ENCODE data around the gene NCOA7. TPM values are rescaled to one million over a fixed set of nuclear protein-coding genes. Genes with fewer than 3 reads are reported as not detected.
"Not testable (repeated sequence)": the region's sequence is repeated elsewhere in the genome, so short reads cannot be mapped to it uniquely, and the experiment has no call there.

Gene NCOA7
- polyA plus RNA-seq, 4 donors, result 33.7 to 71.3 (median 53.5) TPM

DNA sequence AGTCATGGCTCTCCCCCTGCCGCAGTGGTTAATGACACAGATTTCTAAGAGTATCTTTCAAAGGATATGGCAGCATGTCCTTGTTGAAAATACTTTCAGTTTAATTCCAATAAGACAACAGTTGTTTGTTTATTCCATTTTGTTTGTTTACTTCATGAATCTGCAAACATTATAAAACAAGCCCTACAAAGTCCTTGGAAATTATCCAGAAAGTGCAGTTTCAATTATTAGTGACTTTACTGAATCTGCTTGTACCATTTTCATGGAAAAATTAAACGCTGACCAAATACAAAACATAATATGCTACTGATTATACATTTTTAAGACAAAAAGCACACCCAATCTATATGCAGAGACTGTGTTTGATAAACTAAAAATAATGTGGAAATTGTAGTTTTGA is 38.0 kb upstream of the NCOA7 start:
- DNase-seq (ENCODE audit: low read depth in 4 of 4, low spot score in 2 of 4), result no peak

DNA sequence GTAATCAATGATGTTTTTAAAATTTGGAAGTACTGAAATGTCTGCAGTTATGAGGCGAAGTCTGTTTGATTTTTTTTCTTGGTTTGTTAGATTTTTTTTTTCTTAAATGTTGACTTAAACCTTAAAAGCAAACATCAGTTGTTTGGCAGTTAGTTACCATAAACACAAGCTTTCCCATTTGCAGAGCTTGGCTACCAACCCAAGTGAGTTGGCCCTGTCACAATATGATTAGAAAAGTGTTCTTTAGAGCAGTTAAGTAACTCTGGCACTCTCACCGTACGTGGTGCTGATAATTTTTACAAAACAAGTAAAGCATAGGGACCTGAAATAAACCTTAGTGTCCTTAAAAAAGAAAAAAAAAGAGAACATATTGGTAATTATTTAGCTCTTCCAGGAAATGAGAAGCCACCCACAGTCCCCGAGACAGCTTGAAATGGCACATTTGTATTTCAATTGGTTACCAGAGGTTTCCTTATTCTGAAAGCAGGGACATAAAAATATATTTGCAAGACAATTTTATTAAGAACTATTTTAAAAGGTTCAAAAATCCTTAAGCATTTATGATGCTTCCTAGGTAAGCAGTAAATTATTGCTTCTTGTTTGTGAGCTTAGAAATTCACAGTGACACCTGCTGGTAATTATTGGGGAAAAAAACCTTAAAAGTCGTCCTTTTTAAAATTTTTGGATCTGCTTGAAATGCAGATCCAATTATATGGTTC is 37.4 kb upstream of the NCOA7 start:
- no peak for DNase-seq (ENCODE audit: low read depth in 4 of 4, low spot score in 2 of 4)

DNA sequence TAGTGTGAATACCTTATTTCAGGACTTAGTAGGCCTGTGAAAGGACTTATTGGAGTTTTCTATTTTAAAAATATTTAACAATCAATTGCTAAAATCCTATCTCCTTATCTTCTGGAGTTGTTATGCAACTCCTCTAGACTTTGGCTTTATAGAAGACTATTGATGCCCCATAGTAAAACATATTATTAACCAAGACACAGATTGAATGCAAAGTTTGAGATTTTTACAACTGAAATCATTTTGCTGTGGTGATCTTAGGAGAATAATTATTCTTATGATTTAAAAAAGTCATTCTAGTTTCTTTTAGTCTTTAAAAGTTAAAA is 36.9 kb upstream of the NCOA7 start:
- DNase-seq (ENCODE audit: low read depth in 4 of 4, low spot score in 2 of 4), result no peak

DNA sequence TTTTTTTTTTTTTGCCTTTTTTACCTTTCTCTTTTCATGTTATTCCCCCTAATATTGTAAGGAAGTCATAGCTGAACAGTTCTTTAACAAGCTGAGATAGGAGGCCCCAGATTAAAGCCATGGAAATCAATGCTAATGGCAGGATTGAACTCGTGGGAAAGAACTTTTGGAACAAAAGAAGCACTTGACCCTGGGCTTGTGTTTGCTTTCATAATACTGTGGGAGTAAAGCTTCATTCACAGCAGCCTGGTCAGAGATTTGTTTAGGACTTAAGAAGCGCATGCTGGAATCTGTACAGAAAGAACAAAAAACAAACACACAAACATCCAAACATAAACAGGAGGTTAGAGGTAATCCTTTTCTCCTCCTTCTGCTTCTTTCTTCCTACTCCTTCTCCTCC is 36.2 kb upstream of the NCOA7 start:
- DNase-seq (ENCODE audit: low read depth in 4 of 4, low spot score in 2 of 4), result no peak

DNA sequence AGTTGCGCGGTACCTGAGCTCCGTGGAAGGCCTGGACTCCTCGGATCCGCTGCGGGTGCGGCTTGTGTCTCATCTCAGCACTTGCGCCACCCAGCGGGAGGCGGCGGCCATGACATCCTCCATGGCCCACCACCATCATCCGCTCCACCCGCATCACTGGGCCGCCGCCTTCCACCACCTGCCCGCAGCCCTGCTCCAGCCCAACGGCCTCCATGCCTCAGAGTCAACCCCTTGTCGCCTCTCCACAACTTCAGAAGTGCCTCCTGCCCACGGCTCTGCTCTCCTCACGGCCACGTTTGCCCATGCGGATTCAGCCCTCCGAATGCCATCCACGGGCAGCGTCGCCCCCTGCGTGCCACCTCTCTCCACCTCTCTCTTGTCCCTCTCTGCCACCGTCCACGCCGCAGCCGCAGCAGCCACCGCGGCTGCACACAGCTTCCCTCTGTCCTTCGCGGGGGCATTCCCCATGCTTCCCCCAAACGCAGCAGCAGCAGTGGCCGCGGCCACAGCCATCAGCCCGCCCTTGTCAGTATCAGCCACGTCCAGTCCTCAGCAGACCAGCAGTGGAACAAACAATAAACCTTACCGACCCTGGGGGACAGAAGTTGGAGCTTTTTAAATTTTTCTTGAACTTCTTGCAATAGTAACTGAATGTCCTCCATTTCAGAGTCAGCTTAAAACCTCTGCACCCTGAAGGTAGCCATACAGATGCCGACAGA is 31.4 kb upstream of the NCOA7 start:
- no peak for DNase-seq (ENCODE audit: low read depth in 4 of 4, low spot score in 2 of 4)

DNA sequence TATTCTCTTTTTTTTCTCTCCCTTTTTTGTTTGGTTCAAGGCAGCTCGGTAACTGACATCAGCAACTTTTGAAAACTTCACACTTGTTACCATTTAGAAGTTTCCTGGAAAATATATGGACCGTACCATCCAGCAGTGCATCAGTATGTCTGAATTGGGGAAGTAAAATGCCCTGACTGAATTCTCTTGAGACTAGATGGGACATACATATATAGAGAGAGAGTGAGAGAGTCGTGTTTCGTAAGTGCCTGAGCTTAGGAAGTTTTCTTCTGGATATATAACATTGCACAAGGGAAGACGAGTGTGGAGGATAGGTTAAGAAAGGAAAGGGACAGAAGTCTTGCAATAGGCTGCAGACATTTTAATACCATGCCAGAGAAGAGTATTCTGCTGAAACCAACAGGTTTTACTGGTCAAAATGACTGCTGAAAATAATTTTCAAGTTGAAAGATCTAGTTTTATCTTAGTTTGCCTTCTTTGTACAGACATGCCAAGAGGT is 30.8 kb upstream of the NCOA7 start:
- no peak for DNase-seq (ENCODE audit: low read depth in 4 of 4, low spot score in 2 of 4)

DNA sequence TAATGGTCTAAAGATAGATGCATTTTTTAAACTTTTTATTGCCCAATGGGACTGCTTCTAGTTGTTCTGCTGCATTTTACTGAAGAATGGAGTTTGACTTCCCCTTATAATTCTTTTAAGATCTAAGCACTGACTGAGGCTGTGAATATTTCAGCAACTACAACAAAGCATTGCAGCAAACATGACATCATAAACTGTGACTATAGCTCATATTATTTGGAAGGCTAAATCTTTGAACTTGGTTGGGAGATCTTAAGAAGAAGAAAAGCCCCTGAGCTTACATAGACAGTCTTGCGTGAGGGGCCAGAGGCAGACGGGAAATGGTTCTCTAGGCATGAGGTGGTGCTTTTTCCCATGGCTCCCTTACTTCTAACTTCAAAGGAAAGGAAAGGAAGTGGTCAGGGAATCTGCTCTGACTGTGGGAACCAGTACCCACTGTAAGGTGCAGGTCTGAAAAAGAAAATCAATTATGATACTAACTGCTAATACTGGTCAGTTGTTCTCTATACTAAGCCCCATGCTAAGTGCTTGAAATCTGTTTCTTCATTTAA is 26.6 kb upstream of the NCOA7 start:
- DNase-seq (ENCODE audit: low read depth in 4 of 4, low spot score in 2 of 4), result no peak

DNA sequence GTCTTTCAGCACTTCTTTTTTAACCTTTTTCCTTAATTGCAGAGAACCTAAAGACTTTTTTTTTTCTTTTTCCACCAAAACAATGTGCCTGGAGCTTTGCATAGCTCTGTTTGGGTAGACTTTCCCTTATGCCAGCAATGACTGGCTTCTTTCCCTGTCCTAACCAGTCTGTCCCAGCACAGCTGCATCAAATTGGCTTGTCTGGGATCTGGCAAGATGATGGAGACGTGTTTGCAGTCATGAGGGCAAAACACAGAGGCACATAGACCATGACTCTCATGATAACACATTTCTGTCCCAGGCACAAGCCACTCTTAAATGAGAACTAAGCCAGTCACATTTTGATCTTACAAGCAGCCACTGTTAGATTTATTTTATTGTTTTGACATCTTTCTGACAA is 24.8 kb upstream of the NCOA7 start:
- no peak for DNase-seq (ENCODE audit: low read depth in 4 of 4, low spot score in 2 of 4)

DNA sequence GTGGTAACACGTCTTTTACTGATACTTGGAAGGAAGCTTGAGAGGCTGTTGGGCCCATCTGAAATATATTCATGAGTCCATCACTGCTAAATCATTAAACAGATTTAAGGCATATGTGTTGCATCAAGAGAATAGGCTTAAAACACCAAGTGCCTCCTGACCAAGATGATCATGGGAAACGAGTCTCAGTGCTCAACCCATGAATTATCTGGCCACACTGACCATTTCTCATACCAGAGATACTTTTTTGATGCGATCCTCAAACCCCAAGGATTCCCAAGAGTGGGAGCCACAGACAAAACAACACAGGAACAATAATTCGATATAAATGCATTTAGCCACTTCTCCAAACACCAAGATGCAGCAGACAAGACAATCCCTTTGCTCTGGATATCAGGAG is 24.1 kb upstream of the NCOA7 start:
- no peak for DNase-seq (ENCODE audit: low read depth in 4 of 4, low spot score in 2 of 4)

DNA sequence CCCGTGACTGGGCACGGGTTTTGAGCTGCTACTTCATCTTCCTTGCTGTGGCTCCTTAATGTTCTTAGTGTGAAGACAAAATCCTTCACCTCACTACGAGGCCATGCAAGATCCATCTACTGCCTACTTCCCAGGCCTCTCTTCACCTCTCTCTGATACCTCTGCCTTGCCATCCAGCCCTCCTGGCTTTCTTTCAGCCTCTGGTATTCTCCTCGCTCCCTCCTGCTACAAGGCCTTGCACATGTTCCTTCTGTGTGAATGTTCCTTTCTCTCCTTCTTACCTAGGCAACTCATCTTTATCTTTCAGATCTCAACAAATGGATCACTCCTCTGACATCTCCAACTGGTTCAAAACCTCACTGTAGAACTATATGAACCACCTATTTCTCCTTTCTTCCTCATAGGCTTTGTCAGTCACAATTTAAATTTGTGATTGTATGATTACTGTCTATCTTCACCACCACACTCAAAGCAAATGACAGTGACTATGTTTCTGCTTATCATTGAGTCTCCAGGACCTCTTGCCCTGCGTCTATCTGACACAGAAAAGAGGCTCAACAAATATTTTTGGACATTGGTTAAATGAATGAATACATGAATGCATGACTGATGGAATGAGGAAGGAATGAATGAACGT is 21.5 kb upstream of the NCOA7 start:
- no peak for DNase-seq (ENCODE audit: low read depth in 4 of 4, low spot score in 2 of 4)

DNA sequence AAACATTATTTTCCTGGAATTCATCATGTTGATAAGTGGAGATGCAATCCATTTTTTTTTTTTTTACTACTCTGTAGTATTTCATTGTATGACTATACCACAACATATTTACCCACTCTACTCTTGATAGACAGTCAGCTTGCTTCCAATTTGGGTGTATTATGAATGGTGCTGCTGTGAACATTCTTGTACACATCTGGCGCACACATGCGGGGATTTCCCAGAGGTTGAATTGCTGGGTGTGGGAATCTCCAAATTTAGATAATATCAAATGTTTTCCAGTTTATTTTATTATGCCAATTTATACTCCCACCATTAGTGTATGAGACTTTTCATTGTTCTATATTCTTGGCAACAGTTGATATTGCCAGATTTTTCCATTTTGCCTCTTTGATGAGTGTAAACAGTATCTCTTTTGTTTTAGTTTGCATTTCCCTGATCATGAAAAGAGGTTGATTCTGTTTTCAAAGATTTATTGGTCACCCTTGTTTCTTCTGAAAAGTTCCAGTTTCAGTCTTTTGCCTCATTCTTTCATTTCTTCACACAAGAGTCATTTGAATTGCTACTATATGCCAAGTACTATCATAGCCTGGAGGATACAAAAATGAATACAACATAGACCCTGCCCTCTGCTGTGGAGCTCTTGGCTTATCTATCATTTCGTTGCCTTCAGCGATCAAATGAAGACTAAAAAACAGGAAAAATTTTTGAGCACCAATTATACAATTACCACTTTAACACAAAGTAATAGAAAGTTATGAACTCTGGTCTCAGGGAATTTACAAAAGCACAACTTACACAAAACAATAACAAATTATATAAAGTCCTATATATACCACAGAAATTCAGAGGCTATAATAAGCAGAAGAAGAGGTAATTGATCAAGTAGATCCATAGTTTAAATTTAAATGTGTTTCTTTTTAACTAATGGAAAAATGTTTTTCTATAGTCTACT is 17.1 kb upstream of the NCOA7 start:
- no peak for DNase-seq (ENCODE audit: low read depth in 4 of 4, low spot score in 2 of 4)

DNA sequence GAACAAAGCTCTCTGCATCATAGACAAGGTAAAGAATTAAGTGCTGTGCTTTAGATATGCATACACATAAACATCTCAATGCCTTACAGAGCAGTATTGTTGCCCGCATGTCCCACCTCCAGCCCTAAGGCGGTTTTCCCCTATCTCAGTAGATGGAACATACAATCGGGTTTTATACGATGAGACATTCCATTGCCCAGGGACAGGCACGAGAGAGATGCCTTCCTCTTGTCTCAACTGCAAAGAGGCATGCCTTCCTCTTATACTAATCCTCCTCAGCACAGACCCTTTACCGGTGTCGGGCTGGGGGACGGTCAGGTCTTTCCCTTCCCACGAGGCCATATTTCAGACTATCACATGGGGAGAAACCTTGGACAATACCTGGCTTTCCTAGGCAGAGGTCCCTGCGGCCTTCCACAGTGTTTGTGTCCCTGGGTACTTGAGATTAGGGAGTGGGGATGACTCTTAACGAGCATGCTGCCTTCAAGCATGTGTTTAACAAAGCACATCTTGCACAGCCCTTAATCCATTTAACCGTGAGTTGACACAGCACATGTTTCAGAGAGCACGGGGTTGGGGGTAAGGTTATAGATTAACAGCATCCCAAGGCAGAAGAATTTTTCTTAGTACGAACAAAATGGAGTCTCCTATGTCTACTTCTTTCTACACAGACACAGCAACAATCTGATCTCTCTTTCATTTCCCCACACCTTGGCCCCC is 14.5 kb upstream of the NCOA7 start:
- DNase-seq (ENCODE audit: low read depth in 4 of 4, low spot score in 2 of 4), result not testable (repeated sequence)

DNA sequence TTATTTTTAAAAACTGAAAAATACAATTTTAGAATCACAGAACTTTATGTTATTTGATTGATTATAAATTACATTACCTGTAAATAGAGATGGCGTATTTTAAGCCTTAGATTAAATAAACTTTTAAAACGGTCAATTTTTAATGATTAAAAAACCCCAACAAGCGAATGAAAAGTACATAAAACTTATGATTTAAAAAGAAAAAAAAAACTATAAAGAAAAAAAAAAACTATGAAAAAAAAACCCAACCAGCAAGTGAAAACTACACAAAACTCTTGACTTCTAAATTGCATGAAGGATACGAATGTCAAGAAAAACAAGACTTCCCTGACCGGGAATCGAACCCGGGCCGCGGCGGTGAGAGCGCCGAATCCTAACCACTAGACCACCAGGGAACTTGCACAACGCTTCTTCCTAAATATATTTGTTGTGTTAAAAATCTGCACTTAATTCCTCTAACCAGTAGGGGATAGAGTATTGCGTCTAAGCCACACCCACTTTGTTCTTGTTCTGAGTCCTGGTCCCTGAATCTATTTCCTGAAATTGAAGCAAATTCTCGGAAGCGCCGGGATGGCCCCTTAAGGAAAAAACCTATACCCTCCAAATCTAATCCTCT is 10.7 kb upstream of the NCOA7 start:
- DNase-seq (ENCODE audit: low read depth in 4 of 4, low spot score in 2 of 4), result peak; percentile 83 to 94 (median 92)

DNA sequence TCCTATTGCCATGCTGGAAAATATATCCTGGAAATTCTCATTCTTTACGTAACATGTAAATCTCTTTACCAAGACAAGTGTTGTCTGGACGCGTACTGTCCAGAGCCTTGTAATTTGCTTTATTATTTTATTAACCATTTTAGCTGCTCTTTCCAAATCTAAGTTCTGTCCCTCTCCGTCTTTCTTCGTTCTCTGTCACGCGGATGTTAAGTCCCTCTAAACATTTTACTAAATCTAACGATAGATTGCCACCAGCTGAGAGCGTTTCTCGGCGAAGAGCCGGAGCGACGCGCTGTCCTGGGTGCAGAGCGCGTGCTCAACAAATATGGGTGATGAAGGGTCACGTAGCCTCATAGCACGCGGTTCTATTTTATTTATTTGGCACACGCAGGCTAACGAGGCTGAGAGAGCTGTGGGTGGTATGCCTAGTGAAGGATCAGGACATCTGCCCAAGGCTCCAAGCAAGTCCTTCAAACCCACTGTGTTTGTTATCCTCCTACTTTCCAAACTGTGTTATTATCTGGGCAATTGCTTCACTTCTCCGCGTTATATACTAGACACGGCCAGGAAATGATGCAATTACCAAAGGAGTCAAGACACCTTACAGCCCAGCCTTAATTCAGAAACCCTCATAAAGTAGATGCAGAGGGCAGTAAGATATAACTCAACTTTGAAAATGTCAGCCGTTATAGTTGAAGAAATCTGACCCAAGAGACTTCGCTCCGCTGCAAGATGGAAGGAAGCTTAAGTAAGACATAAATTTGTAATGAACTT is 10.0 kb upstream of the NCOA7 start:
- DNase-seq (ENCODE audit: low read depth in 4 of 4, low spot score in 2 of 4), result peak; percentile 24 to 83 (median 58)

DNA sequence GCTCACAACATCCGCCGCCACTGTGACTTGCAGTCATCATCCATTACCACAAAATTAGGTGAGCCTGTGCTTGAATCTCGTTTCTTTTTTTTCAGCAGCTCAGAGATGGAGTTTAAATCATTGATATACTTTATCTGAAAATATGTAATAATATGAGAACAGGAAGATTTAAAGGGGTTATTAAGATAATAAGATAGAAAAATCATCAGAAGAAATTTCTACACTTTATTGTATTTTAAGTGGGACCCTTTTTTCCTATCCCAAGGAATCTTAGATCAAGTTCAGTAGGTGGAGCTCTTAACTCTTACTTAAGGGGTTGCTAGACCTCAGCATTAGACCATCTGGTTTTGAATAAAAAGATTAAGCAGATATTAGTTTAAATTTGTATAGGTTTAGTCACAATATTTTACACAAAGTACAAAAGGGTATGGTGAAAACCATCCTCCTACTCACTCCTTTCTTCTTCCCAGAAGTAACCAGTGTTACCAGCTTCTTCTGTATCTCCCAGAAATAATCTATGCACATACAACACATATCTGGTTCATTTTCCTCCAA is 9.4 kb upstream of the NCOA7 start:
- peak in 1 of 4 donors; percentile 21 for DNase-seq (ENCODE audit: low read depth in 4 of 4, low spot score in 2 of 4)

DNA sequence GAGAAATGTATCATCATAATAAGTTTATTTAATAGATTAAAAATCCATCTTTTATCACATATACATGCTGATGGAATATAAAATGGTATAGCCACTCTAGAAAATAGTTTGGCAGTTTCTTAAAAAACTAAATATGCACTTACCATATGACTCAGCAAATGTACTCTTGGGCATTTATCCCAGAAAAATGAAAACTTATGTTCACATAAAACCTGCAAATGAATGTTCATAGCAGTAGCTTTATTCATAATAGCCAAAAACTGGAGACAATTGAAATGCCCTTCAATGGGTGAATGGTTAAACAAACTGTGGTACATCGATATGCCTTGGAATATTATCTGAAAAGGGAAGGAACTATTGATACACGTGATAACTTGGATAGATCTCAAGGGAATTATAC is 6.4 kb upstream of the NCOA7 start:
- no peak for DNase-seq (ENCODE audit: low read depth in 4 of 4, low spot score in 2 of 4)

DNA sequence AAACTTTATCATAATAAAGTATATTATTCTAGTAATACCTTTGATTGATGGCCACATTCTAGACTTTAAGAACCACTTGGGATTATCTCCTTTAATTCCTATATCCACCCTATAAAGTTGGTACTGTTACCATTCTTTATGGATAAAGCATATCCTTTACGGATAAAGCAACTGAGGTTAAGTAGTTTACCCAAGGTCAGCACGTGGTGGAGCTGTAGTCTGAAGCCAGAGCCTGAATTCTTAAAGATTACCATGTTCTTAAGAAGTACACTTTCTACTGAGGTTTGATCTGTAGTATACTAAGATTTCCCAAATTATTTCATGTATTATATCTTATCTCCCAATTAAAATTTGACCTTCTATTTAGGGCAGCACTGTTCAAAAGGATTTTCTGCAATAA is 3.0 kb upstream of the NCOA7 start:
- no peak for DNase-seq (ENCODE audit: low read depth in 4 of 4, low spot score in 2 of 4)

DNA sequence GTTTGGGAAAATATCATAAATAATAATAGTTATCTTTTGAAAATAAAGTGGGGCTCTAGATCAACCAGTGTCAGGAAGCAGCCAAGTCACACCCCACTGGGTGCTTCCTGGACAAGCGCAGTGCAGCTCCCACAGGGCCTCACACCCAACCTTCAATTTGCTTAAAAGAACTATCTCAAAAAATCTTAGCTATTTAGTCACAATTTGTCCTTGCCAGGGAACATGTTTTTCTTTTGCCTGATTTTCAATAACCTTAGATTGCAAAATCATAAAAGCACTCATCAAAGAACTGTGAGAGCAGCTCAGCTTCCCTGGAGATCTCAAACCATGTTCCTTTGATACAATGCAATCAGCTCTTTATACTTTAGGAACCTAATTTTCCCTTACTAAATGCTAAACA is 1.6 kb upstream of the NCOA7 start:
- DNase-seq (ENCODE audit: low read depth in 4 of 4, low spot score in 2 of 4), result no peak
